CD4-positive, alpha-beta memory T cell (primary cell): ENCODE data around the gene LEMD2. TPM values are rescaled to one million over a fixed set of nuclear protein-coding genes. Genes with fewer than 3 reads are reported as not detected.

ENCODE experiments used
- CTCF ChIA-PET: fragments of 350-600 bp; sonication (Branson Sonifier 250); formaldehyde crosslinking; loops from one replicate; lab custom pipeline; 2021; ENCODE audit warnings: inconsistent platforms; ENCODE audit not compliant: partially characterized antibody; lab: Charles Lee
- POLR2A ChIA-PET: fragments of 350-600 bp; sonication (Branson Sonifier 250); formaldehyde crosslinking; loops from one replicate; lab custom pipeline; 2021; ENCODE audit not compliant: partially characterized antibody; lab: Charles Lee
- DNase-seq, 5 donors: peaks; one replicate each; pipeline versions ENCODE4 v3.0.0 to v3.0.0-alpha.2; 2020 to 2022; ENCODE audit warnings: mixed read lengths in 1 of 5
- H3K27ac ChIP-seq: one replicate; pipeline ENCODE4 v1.7.0; 2013; ENCODE audit warnings: low read depth, low read length
- H3K27me3 ChIP-seq: 2 replicates; pipeline ENCODE4 v1.7.0; 2013; ENCODE audit warnings: mild to moderate bottlenecking, low read length, moderate library complexity; ENCODE audit not compliant: insufficient read depth
- H3K36me3 ChIP-seq: 2 replicates; pipeline ENCODE4 v1.7.0; 2013; ENCODE audit warnings: mild to moderate bottlenecking, low read length, moderate library complexity; ENCODE audit not compliant: insufficient read depth
- H3K4me1 ChIP-seq: 2 replicates; pipeline ENCODE4 v1.7.0; 2013; ENCODE audit warnings: mild to moderate bottlenecking, low read length, moderate library complexity; ENCODE audit not compliant: insufficient read depth
- H3K4me3 ChIP-seq, 2 donors: one replicate each; pipeline ENCODE4 v1.7.0; 2013; ENCODE audit warnings: low read length in 2 of 2, mild to moderate bottlenecking in 1 of 2
- H3K9me3 ChIP-seq, 2 donors: one replicate each; pipeline ENCODE4 v1.7.0; 2013; ENCODE audit warnings: low read length in 2 of 2, control low read depth in 1 of 2; ENCODE audit not compliant: control insufficient read depth in 1 of 2
- H3K27ac Mint-ChIP-seq, 7 donors: one replicate each; pipeline ENCODE4 v1.8.0; 2020 to 2021; ENCODE audit warnings: mixed read lengths in 7 of 7, mild to moderate bottlenecking in 6 of 7, inconsistent platforms in 3 of 7, moderate library complexity in 3 of 7
- H3K27me3 Mint-ChIP-seq, 2 donors: one replicate each; pipeline ENCODE4 v1.8.0; 2020 to 2021; ENCODE audit warnings: mixed read lengths in 2 of 2
- H3K36me3 Mint-ChIP-seq, 2 donors: one replicate each; pipeline ENCODE4 v1.8.0; 2020 to 2021; ENCODE audit warnings: mixed read lengths in 2 of 2, inconsistent platforms in 1 of 2, mild to moderate bottlenecking in 1 of 2
- H3K4me1 Mint-ChIP-seq, 4 donors: one replicate each; pipeline ENCODE4 v1.8.0; 2020 to 2021; ENCODE audit warnings: mixed read lengths in 4 of 4, mild to moderate bottlenecking in 1 of 4
- H3K4me3 Mint-ChIP-seq, 8 donors: one replicate each; pipeline ENCODE4 v1.8.0; 2020 to 2021; ENCODE audit warnings: mixed read lengths in 8 of 8, mild to moderate bottlenecking in 7 of 8, moderate library complexity in 6 of 8, inconsistent platforms in 3 of 8
- H3K9me3 Mint-ChIP-seq, 8 donors: one replicate each; pipeline ENCODE4 v1.8.0; 2020 to 2021; ENCODE audit warnings: mixed read lengths in 8 of 8, mild to moderate bottlenecking in 5 of 8, inconsistent platforms in 3 of 8, moderate library complexity in 1 of 8
- intact Hi-C: fragments of 100-400 bp; cut with micrococcal nuclease; formaldehyde crosslinking; loops from one replicate; pipeline ENCODE4 v1.15.1; 2023
- polyA plus RNA-seq, 2 donors: library from polyadenylated mRNA; unstranded; fragments of 300-500 nt; fragmentation: Illumina TruSeq; gene quantifications; one replicate each; pipeline ENCODE4 v1.2.3, GENCODE V29; 2021
- total RNA-seq, 2 experiments: library from RNA; stranded (reverse); gene quantifications; one replicate each; pipeline ENCODE4 v1.2.3, GENCODE V29; 2021

Gene LEMD2
- total and polyA plus RNA-seq, 4 experiments from 2014 or later, result 13.5 to 126 (median 80.1) TPM

DNA sequence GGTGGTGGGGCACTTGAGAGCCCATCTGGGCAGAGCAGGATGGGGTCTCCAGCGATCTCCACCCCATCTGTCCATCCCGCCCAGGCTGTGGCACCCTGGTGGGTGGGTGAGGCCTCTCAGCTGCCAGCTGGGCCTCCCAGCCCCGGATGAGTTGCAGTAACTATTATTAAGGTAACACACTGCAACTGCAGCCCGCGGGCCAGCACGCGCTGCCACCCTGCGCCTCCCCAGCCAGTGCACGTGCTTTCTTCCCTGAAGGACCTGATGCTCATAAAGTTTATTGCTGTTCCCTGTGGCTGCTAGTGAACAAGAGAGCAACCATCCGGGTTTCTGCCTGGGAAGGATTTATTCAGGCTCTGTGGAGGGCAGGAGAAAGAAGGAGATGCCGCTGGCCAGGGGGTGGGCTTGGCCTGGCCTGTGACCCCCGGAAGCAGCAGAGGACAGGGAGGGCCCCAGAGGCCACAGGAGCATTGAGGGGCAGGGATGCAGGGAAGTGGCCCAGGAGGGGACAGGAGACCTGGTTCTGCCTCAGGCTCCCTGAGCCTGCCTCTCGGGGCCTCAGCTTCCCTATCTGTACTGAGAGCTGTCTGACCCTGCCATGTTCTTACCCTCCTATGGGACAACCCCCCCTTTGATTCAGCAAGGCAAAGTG, 43.9 kb downstream of the LEMD2 start:
- ChIA-PET POLR2A (interaction anchor here (1.2 kb wide), 1 partner anchor 33 kb away, joined by 4 read pairs; the partner anchor contains the start of gene UQCC2), CTCF (interaction anchor here (0.6 to 5.1 kb wide), 15 partner anchors 9 to 498 kb away, joined by 3 to 42 read pairs (median 7); partner anchors contain the start of gene UQCC2)
- no peaks in the 10 kb centered on the region for H3K36me3 ChIP-seq
- no peak overlapping the region for H3K4me3 ChIP-seq
- no peaks in the 10 kb centered on the region for H3K36me3 Mint-ChIP-seq
- H3K9me3 ChIP-seq, result no peaks in the 10 kb centered on the region
- H3K9me3 Mint-ChIP-seq, result no peaks in the 10 kb centered on the region
- H3K27ac ChIP-seq, result no peak overlapping the region
- H3K27ac Mint-ChIP-seq, result no peak overlapping the region
- no peaks in the 10 kb centered on the region for H3K4me1 ChIP-seq
- intact Hi-C loops, result loop anchor here (1.0 to 2.0 kb wide), 4 partner anchors 34 to 409 kb away; partner anchors contain the start of gene UQCC2
- DNase-seq, result no peak
- H3K4me3 Mint-ChIP-seq, result no peak overlapping the region
- peaks cover 0 to 4% (median 3%) of the 10 kb centered on the region in 4 donors for H3K4me1 Mint-ChIP-seq
- peaks cover 0 to 7% of the 10 kb centered on the region in 2 donors for H3K27me3 Mint-ChIP-seq
- peaks cover 7% of the 10 kb centered on the region for H3K27me3 ChIP-seq

DNA sequence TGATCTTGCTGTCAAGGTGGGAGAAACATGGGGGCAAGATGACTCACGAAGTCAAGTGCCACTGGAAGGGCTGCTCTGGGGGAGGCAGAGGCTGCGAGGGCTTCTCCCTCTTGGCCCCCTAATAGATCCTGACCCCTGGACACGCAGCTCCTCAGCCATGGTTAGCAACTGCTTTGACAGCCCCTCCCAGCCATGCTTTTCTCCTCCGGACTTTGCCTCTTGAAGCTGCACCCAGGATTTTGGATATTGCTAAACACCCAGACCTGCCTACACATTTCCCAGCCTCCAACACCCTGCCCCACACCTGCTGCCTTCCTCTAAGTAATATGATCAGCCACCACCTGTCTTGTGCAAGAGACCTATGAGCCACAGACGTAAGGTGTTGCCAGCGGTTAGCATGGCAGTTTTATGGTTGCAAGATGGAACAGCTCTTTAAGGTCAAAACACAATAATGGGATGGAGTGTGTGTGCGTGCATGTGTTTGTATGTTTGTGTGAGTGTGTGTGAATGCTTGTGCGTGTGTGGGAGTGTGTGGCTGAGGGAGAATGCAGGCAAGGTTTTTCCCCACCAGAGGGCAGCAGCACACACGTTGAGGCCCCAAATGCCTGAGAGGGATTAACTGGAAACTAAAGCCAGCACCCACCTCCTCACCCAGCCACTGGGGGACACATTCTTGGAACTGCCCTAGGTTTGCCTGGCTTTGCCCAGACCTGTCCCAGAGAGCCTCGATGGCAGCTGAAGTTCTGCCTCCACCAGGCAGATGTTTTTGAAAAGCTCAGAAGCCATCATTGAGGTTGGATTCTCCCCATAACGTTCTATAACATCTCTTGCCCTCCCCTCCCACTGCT, 44.7 kb downstream of the LEMD2 start:
- H3K4me1 ChIP-seq, result no peaks in the 10 kb centered on the region
- H3K27ac Mint-ChIP-seq, result no peak overlapping the region
- CTCF ChIA-PET, result interaction anchor here (0.6 to 5.1 kb wide), 21 partner anchors 9 to 497 kb away, joined by 3 to 42 read pairs (median 6); partner anchors contain the start of gene UQCC2

DNA sequence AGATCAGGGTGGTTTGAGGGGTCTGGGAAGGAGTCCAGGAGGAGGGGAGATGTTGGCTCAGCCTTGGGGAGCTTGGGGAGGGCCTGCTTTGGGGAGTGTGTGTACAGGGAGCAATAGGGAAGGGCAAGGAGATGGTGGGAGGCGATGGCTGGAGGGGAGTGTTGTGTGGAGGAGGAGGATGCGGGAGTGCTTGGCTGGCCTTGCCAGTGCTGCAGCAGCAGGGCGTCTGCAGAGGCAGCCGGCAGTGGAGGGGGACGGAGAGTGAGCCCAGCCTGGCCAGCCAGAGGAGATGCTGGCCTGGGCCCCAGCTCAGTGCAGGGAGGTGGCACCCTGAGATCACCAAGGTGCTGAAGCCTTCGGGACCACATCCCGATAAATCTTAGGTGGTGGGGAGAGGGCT, 46.1 kb downstream of the LEMD2 start:
- POLR2A ChIA-PET, result no interaction called here

More for the DNA sequence above, 44.7 kb downstream of the LEMD2 start:
- Mint-ChIP-seq H3K4me1 (peaks cover 0 to 4% (median 3%) of the 10 kb centered on the region in 4 donors), H3K27me3 (peaks cover 0 to 7% of the 10 kb centered on the region in 2 donors), H3K9me3 (no peaks in the 10 kb centered on the region), H3K36me3 (no peaks in the 10 kb centered on the region), H3K4me3 (no peak overlapping the region)
- POLR2A ChIA-PET, result interaction anchor here (1.2 kb wide), 1 partner anchor 32 kb away, joined by 4 read pairs; the partner anchor contains the start of gene UQCC2
- Histone ChIP-seq H3K4me3 (no peak overlapping the region), H3K27me3 (peaks cover 7% of the 10 kb centered on the region), H3K27ac (no peak overlapping the region), H3K36me3 (no peaks in the 10 kb centered on the region), H3K9me3 (no peaks in the 10 kb centered on the region)
- intact Hi-C loops, result loop anchor here (1.0 to 2.0 kb wide), 4 partner anchors 33 to 410 kb away; partner anchors contain the start of gene UQCC2
- peak; percentile 57 to 68 (median 66) for DNase-seq

DNA sequence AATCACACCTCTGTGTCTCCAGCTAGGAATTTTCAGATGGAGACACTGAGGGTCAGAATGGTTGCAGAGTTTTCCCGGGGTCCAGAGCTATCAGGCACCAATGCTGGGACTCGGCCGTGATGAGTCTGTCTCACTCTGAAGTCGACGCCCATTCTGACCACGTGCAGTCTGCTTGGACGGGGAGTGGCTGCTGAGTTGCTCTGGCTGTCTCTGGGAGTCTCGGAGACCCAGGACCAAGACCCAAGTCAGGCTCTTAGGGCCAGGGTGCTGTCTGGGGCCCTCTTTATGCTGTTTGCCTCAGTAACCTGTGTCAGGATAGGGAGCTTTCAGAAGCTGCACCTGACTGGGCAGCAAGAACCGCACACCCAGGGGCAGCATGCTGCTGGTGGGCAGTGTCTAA, 46.8 kb downstream of the LEMD2 start:
- CTCF ChIA-PET, result interaction anchor here (0.6 to 5.1 kb wide), 4 partner anchors 31 to 784 kb away, joined by 3 to 42 read pairs (median 12); partner anchors contain the start of gene UQCC2
- Histone ChIP-seq H3K27ac (no peak overlapping the region), H3K9me3 (no peaks in the 10 kb centered on the region), H3K4me1 (no peaks in the 10 kb centered on the region), H3K36me3 (no peaks in the 10 kb centered on the region), H3K4me3 (no peak overlapping the region), H3K27me3 (peaks cover 7% of the 10 kb centered on the region)
- POLR2A ChIA-PET, result no interaction called here
- DNase-seq, result no peak
- Mint-ChIP-seq H3K4me3 (no peak overlapping the region), H3K36me3 (no peaks in the 10 kb centered on the region), H3K27ac (no peak overlapping the region), H3K9me3 (no peaks in the 10 kb centered on the region), H3K27me3 (peaks cover 0 to 5% of the 10 kb centered on the region in 2 donors), H3K4me1 (peaks cover 0 to 4% (median 3%) of the 10 kb centered on the region in 4 donors)
- intact Hi-C loops, result no loop called here

More for the DNA sequence above, 46.1 kb downstream of the LEMD2 start:
- no peak for DNase-seq
- Mint-ChIP-seq H3K36me3 (no peaks in the 10 kb centered on the region), H3K4me3 (no peak overlapping the region), H3K27ac (no peak overlapping the region), H3K9me3 (no peaks in the 10 kb centered on the region), H3K4me1 (peaks cover 0 to 4% (median 3%) of the 10 kb centered on the region in 4 donors), H3K27me3 (peaks cover 0 to 7% of the 10 kb centered on the region in 2 donors)
- H3K36me3 ChIP-seq, result no peaks in the 10 kb centered on the region
- H3K9me3 ChIP-seq, result no peaks in the 10 kb centered on the region
- CTCF ChIA-PET, result interaction anchor here (0.6 to 5.1 kb wide), 11 partner anchors 20 to 540 kb away, joined by 3 to 42 read pairs (median 6); partner anchors contain the start of gene UQCC2
- no peak overlapping the region for H3K4me3 ChIP-seq
- no peak overlapping the region for H3K27ac ChIP-seq
- H3K4me1 ChIP-seq, result no peaks in the 10 kb centered on the region
- intact Hi-C loops, result no loop called here
- H3K27me3 ChIP-seq, result peaks cover 7% of the 10 kb centered on the region

DNA sequence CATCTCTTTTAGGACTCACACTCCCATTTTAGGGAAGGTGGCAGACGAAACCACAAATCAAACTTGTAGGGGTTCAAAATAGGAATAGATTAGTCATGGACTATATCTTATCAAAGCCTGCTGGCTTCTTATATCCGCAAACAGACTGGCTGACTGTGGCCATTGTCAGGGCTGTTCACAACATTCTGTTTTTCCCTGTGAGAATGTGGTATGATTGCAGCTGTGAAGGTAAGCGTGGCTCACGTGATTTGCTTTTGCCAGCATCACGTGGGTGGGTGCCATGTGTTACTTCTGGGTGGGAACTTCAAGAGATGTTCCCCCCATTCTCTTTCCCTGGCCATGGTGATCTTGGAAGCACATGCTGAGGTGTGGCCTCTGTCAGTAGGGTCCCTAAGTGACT, 48.1 kb downstream of the LEMD2 start:
- DNase-seq, result no peak
- Mint-ChIP-seq H3K36me3 (no peaks in the 10 kb centered on the region), H3K27ac (no peak overlapping the region), H3K4me1 (peaks cover 0 to 4% (median 3%) of the 10 kb centered on the region in 4 donors), H3K4me3 (no peak overlapping the region), H3K9me3 (no peaks in the 10 kb centered on the region), H3K27me3 (peaks cover 0 to 4% of the 10 kb centered on the region in 2 donors)
- intact Hi-C loops, result no loop called here
- Histone ChIP-seq H3K27ac (no peak overlapping the region), H3K27me3 (peaks cover 7% of the 10 kb centered on the region), H3K4me3 (no peak overlapping the region), H3K9me3 (no peaks in the 10 kb centered on the region), H3K36me3 (no peaks in the 10 kb centered on the region), H3K4me1 (no peaks in the 10 kb centered on the region)
- ChIA-PET POLR2A (no interaction called here), CTCF (interaction anchor here (0.6 to 1.1 kb wide), 2 partner anchors 751 to 786 kb away, joined by 3 to 4 read pairs; no protein-coding TSS in a partner anchor)

DNA sequence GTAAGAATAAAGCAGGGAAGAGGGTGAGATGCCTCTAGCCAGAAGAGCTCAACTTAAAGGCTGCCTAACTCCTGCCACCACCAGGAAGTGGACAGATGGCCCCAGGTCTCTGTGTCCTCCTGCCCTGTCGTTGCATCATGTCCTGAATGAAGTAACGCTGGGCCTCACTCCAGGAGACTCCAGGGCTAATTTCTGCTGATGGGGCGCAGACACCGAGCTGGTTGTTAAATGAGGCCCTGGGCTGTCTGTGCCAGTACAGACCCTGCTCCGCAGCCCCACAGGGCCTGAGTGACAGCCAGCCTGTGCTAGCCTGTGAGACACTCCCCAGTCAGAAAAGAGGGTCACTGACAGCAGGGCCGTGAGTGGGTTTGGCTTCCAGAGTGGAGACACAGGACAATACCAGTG, 48.7 kb downstream of the LEMD2 start:
- no peak for DNase-seq
- no peak overlapping the region for H3K27ac Mint-ChIP-seq
- H3K4me1 Mint-ChIP-seq, result peaks cover 0 to 4% (median 3%) of the 10 kb centered on the region in 4 donors
- H3K36me3 Mint-ChIP-seq, result no peaks in the 10 kb centered on the region
- no peaks in the 10 kb centered on the region for H3K9me3 ChIP-seq
- POLR2A ChIA-PET, result no interaction called here
- H3K27me3 Mint-ChIP-seq, result peaks cover 0 to 4% of the 10 kb centered on the region in 2 donors
- H3K4me1 ChIP-seq, result no peaks in the 10 kb centered on the region
- H3K9me3 Mint-ChIP-seq, result no peaks in the 10 kb centered on the region
- H3K4me3 ChIP-seq, result no peak overlapping the region
- H3K27me3 ChIP-seq, result peaks cover 7% of the 10 kb centered on the region
- CTCF ChIA-PET, result no interaction called here
- H3K4me3 Mint-ChIP-seq, result no peak overlapping the region
- H3K36me3 ChIP-seq, result no peaks in the 10 kb centered on the region
- intact Hi-C loops, result no loop called here
- no peak overlapping the region for H3K27ac ChIP-seq
